Stimulated activated CD4-positive, alpha-beta T cell treated with anti-CD3 and anti-CD28 coated beads, Interleukin-15, amount 100 ng/mL, for 1 hour (primary cell): ENCODE measurements around the gene EGFR.

Experiments used
- DNase-seq, 2 donors: peaks; one replicate each; pipeline ENCODE4 v3.0.0-alpha.2; 2020; ENCODE audit warnings: low read depth in 1 of 2, low spot score in 1 of 2

The EGFR gene

GRCh38 chr7:55060636-55061022 lies 41.8 kb downstream of the EGFR start:
- no peak for DNase-seq

DNA sequence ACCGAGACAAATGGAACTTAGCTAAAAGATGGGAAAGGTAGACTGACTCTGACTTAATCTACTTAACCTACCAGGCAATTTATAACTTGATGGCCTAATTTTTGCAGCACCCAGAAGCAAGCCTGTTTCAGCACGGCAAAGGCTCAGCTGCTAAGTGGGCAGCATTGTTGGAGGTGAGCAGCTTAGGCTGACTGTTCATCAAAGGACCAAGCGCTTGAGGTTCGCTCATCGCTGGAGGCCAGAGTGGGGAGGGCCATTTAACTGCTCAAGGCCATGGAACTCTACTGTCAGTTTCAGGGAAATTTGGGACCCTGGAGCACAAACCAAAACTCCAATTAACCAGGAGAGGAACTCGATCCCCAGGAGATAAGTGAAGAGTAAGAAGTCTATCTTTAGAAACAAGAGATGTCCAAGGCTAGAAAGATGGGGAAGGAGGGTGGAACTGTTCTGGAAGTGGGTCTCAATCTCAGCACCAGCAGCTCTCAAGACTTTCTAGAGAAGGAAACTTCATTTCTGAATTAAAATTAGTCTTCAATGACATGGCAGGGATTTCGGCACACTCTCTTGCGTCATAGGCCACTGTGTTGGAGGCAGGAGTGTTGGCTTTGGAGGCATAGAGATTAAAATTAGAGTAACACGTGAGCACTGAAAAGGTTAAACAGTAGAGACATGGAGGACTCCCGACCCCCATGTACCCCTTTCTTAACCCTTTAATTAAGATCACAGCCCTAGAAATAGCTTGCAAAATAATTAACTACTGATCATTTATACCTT lies 43.1 kb downstream of the EGFR start:
- no peak for DNase-seq

DNA sequence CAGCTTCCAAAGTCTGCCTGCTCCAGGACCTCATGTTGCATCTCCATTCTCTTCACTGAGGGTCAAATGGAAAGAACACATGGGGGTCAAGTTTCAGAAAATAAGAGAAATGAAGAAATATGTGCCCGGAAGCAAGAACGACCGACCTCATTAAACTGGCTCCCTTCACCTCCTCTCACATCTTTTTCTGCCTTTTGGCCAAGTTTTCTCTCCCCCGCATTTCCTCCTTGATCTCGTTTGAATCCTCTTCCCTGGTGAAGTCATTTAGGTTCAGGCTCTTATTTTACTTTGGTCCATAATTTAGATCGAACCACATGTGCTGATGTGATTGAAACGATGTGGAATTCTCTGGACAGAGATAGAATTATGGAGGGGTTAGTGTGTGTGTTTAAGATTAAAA lies 44.2 kb downstream of the EGFR start:
- no peak for DNase-seq

DNA sequence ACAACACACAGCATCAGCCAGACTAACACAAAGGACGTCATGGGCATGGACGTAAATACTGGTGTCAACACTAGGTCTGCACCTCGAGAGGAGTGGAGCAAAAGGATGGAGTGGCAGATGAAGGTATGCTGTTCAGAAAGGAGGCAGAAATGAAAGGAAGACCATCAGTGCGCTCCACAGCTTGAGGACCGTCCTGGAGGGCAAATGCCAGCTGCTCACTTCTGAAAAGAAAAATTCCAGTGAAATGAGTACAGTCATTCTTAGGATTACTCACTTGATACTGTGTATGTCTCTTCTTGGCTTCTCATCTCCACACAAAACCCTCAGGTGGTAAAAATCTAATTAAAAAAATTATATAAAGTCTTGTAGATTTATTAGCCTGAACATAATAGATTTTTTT lies 44.8 kb downstream of the EGFR start:
- DNase-seq = no peak

GRCh38 chr7:55065079-55065478 lies 46.3 kb downstream of the EGFR start:
- no peak for DNase-seq

GRCh38 chr7:55065511-55066229 lies 46.9 kb downstream of the EGFR start:
- DNase-seq = no peak

- no peak for DNase-seq
These were observed 47.7 kb downstream of the EGFR start for GRCh38 chr7:55066524-55066923.

GRCh38 chr7:55066938-55067337 lies 48.1 kb downstream of the EGFR start:
- no peak for DNase-seq

DNA sequence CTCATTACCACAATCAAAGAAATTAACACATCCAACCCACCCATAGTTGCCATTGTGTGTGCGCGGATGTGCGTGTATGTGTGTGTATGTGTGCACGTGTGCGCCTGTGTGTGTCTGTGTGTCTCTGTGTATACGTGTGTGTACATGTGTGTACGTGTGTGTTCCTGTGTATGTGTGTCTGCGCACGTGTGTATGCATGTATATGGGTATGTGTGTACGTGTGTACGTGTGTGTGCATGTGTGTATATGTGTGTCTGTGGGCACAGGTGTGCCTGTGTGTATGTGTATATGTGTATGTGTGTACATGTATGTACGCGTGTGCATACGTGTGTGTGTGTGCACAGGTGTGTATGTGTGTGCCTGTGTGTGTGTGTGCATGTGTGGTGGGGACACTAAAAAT lies 48.9 kb downstream of the EGFR start:
- no peak for DNase-seq

GRCh38 chr7:55069271-55069792 lies 50.5 kb downstream of the EGFR start:
- no peak for DNase-seq

DNA sequence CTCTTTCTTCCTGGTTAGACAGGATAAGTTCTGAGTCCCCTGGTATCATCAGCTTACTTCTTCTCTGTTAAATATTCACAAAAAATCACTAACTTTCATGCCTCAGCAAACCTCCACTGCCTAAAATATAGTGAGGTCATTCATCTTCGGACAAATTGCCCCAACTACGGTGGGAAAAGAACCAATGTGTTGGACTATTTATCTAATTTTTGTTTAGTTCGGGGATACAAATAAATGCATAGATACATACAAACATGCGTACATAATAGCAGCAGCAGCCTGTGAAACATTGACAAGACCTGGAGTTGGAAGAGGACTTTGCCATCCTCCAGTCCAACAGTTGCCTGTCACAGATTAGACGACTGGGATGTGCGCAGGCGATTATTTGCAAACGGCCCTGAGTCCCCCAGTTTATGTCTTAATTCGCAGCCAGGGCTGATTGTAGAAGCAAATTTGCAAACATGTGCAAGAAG lies 51.5 kb downstream of the EGFR start:
- DNase-seq = no peak

GRCh38 chr7:55070854-55071253 lies 52.0 kb downstream of the EGFR start:
- no peak for DNase-seq

DNA sequence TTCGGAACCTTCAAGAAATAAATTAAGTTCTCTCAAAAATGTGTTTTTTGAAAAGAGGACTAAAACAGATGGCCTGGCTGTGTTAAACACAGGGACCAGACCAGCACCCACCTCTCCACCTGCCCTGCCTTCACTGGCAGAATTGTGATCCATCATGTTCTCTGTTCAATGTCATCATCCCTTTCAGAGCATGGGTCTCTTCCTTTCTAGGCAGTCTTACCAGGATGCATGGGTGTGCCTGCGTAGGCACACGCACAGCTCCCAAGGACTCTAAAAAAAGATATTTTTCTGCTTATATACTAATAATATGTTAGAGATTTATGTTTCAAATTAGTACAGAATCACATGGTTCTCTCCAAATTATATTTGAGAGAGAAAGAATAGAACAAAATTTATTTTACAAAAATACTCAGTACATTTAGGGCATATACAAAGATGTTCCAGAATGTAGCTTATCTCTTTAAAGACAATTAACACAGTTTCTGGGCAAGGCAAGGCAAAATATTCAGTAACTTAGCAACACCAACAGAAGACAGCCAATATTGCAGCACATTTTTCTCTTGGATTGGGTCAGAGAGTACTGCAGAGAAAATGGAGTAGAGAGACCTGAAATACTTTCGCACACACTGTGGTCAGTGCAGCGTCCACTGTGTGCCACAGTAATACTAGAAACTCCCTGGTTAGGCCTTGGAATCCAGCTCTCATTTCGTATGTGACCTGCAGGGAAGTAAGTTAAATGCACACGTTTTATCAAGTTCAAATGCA lies 52.8 kb downstream of the EGFR start:
- no peak for DNase-seq

- DNase-seq = no peak
These were observed 53.4 kb downstream of the EGFR start for GRCh38 chr7:55072251-55072650.

DNA sequence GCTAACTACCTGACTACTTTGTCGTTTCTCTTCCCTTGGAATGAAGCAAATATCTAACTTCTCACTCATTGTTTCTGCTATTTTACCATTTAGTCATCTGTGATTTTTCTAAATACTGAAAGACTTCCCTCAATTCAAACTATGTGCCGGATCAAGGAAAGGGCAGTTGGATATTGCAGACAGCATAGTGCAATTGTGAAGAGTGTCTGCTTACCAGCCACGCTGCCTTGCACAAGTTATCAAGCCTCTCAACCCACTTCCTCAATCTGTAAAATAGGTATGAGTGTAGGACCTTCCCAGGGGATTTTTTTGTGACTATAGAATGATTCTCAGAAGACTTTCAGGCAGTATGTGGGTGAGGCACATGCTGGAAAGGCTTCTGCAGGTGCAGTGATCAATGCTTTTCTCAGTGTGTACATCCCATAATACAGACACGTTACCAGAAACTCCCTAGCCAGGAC lies 54.3 kb downstream of the EGFR start:
- DNase-seq = no peak

- DNase-seq = no peak
These were observed 55.2 kb downstream of the EGFR start for GRCh38 chr7:55073976-55074528.

DNA sequence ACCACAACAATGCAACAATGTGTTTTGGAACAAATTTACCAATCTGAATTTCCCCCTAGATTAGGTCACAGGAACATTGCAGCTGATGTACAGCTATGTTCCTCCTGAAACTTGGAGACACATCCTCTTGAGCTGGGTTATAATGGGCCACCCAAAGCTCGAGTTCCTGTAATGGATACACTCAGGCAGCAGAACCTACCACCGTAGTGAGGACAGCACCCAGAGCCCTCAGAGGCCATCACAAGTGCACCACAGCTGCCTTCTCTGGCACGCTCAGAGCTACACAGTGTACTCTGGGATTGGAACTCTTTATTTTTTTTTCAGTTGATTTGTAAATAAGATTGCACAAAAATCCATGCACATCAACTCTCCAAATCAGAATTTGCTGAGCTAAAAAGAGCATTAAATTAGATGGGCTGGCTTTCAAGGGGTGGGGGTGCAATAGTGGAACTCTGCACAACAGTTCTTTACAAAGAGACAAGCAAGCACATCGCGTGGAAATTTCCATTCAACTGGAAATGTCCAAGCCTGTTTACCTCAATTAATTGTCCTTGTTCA lies 56.7 kb downstream of the EGFR start:
- no peak for DNase-seq

- no peak for DNase-seq
These were observed 59.0 kb downstream of the EGFR start for GRCh38 chr7:55077561-55078410.

GRCh38 chr7:55078465-55079372 lies 59.9 kb downstream of the EGFR start:
- no peak for DNase-seq
